HCT116 (cell line): ENCODE results near the gene NUP153. TPM values are rescaled to one million over a fixed set of nuclear protein-coding genes. Genes with fewer than 3 reads are reported as not detected.
"Not testable (repeated sequence)": the region's sequence is repeated elsewhere in the genome, so short reads cannot be mapped to it uniquely, and the experiment has no call there.

Experiments used
- ATAC-seq: fragments of 200-7000 bp; cut with Tn5 transposase; 2 replicates; pipeline ENCODE4 v1.9.1; 2020; ENCODE audit warnings: mild to moderate bottlenecking, moderate library complexity
- BruUV-seq: library from RNA; stranded (reverse); fragments of 400-500 nt; replicated peaks from 2 replicates; lab custom pipeline; 2021; lab: Mats Ljungman, UMichigan
- CTCF ChIA-PET: fragments of 300-600 bp; sonication (Branson Sonifier 250); formaldehyde crosslinking; loops from one replicate; lab custom pipeline; 2021; ENCODE audit warnings: antibody characterized with exemption; lab: Charles Lee
- POLR2A ChIA-PET: fragments of 300-600, 350-600 bp; sonication (Branson Sonifier 250); formaldehyde crosslinking; loops from one replicate; lab custom pipeline; 2021; ENCODE audit warnings: antibody characterized with exemption; lab: Charles Lee
- RAD21 ChIA-PET, 2 experiments: fragments of 300-600 bp; sonication (Branson Sonifier 250); formaldehyde crosslinking; loops; one replicate each; lab custom pipeline; 2023; ENCODE audit warnings: low total read pairs in 2 of 2; ENCODE audit not compliant: uncharacterized antibody in 2 of 2, unreplicated experiment in 2 of 2, low non-redundant PET in 1 of 2; lab: Charles Lee
- DNase-seq: peaks from one replicate; pipeline ENCODE4 v3.0.0-alpha.2; 2010; ENCODE audit warnings: low read depth, low spot score
- H2AFZ ChIP-seq: fragments of 200-600 bp; shearing (Covaris generic), sonication (generic); 2 replicates; pipeline ENCODE4 v1.6.1; 2017; ENCODE audit warnings: low read depth, mixed run types, mixed read lengths, antibody characterized with exemption, low read length; ENCODE audit not compliant: poor library complexity, severe bottlenecking
- H3K27ac ChIP-seq: 2 replicates; pipeline ENCODE4 v1.5.1; 2012; ENCODE audit warnings: low read depth, low read length
- H3K27me3 ChIP-seq: fragments of 200-600 bp; sonication (generic); 2 replicates; pipeline ENCODE4 v1.6.1; 2016; ENCODE audit warnings: mixed run types, low read length, mixed read lengths; ENCODE audit not compliant: insufficient read depth
- H3K36me3 ChIP-seq, 2 experiments: fragments of 200-500 bp in 1 of 2; fragments of 200-600 bp in 1 of 2; sonication (Bioruptor generic) in 1 of 2; sonication (generic) in 1 of 2; 2 replicates each; pipeline versions ENCODE4 v1.5.1 to v1.6.1; 2014 to 2016; ENCODE audit warnings: low read length in 2 of 2, inconsistent platforms in 1 of 2, mixed read lengths in 1 of 2, mixed run types in 1 of 2; ENCODE audit not compliant: insufficient read depth in 2 of 2, control insufficient read depth in 1 of 2
- H3K4me1 ChIP-seq, 2 experiments: fragments of 200-600 bp in 1 of 2; sonication (generic) in 1 of 2; 2 replicates each; pipeline versions ENCODE4 v1.5.1 to v1.6.1; 2012 to 2017; ENCODE audit warnings: low read length in 2 of 2, inconsistent platforms in 1 of 2, mild to moderate bottlenecking in 1 of 2, mixed read lengths in 1 of 2, mixed run types in 1 of 2, moderate library complexity in 1 of 2; ENCODE audit not compliant: insufficient read depth in 2 of 2, control insufficient read depth in 1 of 2
- H3K4me2 ChIP-seq: fragments of 200-600 bp; sonication (generic); 2 replicates; pipeline ENCODE4 v1.6.1; 2017; ENCODE audit warnings: mixed run types, low read length, mixed read lengths
- H3K4me3 ChIP-seq, 2 experiments: fragments of 200-600 bp in 1 of 2; sonication (generic) in 1 of 2; replicated peaks in 1 of 2; 2 replicates each; pipeline ENCODE4 v1.5.1; 2011 to 2016; ENCODE audit warnings: low read length in 2 of 2, control low read depth in 1 of 2, low read depth in 1 of 2, mild to moderate bottlenecking in 1 of 2, mixed read lengths in 1 of 2, mixed run types in 1 of 2
- H3K79me2 ChIP-seq: fragments of 200-600 bp; sonication (generic); 2 replicates; pipeline ENCODE4 v1.6.1; 2017; ENCODE audit warnings: mild to moderate bottlenecking, mixed run types, low read length, moderate library complexity, mixed read lengths; ENCODE audit not compliant: insufficient read depth
- H3K9ac ChIP-seq: fragments of 200-600 bp; sonication (generic); 2 replicates; pipeline ENCODE4 v1.6.1; 2016; ENCODE audit warnings: low read length, mixed read lengths
- H3K9me2 ChIP-seq: fragments of 200-600 bp; sonication (generic), shearing (Covaris generic); 2 replicates; pipeline ENCODE4 v1.6.1; 2017; ENCODE audit warnings: mixed run types, mild to moderate bottlenecking, moderate library complexity; ENCODE audit not compliant: insufficient read depth
- H3K9me3 ChIP-seq, 2 experiments: fragments of 200-500 bp in 1 of 2; fragments of 200-600 bp in 1 of 2; sonication (Bioruptor generic) in 1 of 2; sonication (generic) in 1 of 2; 2 replicates each; pipeline ENCODE4 v1.6.1; 2014 to 2017; ENCODE audit warnings: low read length in 2 of 2, mixed read lengths in 2 of 2, inconsistent platforms in 1 of 2, low read depth in 1 of 2, mild to moderate bottlenecking in 1 of 2, mixed run types in 1 of 2, moderate library complexity in 1 of 2; ENCODE audit not compliant: control insufficient read depth in 1 of 2, insufficient read depth in 1 of 2
- H4K20me1 ChIP-seq: fragments of 200-600 bp; sonication (generic), shearing (Covaris generic); 2 replicates; pipeline ENCODE4 v1.6.1; 2017; ENCODE audit warnings: mixed run types, mild to moderate bottlenecking, moderate library complexity; ENCODE audit not compliant: insufficient read depth
- ATF3 ChIP-seq: IDR thresholded peaks from 2 replicates; pipeline ENCODE4 v1.6.1; 2012
- CBX3 ChIP-seq: IDR thresholded peaks from 2 replicates; pipeline ENCODE4 v1.6.1; 2012; ENCODE audit warnings: low read depth
- CEBPB ChIP-seq: IDR thresholded peaks from 2 replicates; pipeline ENCODE4 v1.6.1; 2012; ENCODE audit warnings: low read depth
- CTCF ChIP-seq, 3 experiments: fragments of 200-600 bp in 1 of 3; sonication (generic) in 1 of 3; IDR thresholded peaks in 2 of 3; conservative IDR thresholded peaks in 1 of 3; 2 replicates each; pipeline ENCODE4 v1.5.1; 2012 to 2017; ENCODE audit warnings: low read depth in 2 of 3, low read length in 2 of 3, antibody characterized with exemption in 1 of 3, borderline replicate concordance in 1 of 3, control low read depth in 1 of 3, mild to moderate bottlenecking in 1 of 3, mixed read lengths in 1 of 3, mixed run types in 1 of 3, moderate library complexity in 1 of 3; ENCODE audit not compliant: insufficient read depth in 1 of 3
- EGR1 ChIP-seq: IDR thresholded peaks from 2 replicates; pipeline ENCODE4 v1.6.1; 2012; ENCODE audit warnings: low read depth
- EZH2 ChIP-seq: fragments of 200-600 bp; sonication (generic); IDR thresholded peaks from 2 replicates; pipeline ENCODE4 v1.6.1; 2017; ENCODE audit warnings: antibody characterized with exemption, mixed run types
- EZH2phosphoT487 ChIP-seq: fragments of 200-600 bp; IDR thresholded peaks from 2 replicates; pipeline ENCODE4 v1.6.1; 2018; ENCODE audit warnings: antibody characterized with exemption, borderline replicate concordance
- FOSL1 ChIP-seq: IDR thresholded peaks from 2 replicates; pipeline ENCODE4 v1.6.1; 2012; ENCODE audit warnings: low read depth
- JUND ChIP-seq: IDR thresholded peaks from 2 replicates; pipeline ENCODE4 v1.6.1; 2012
- MAX ChIP-seq: IDR thresholded peaks from 2 replicates; pipeline ENCODE4 v1.6.1; 2012
- POLR2A ChIP-seq: IDR thresholded peaks from 2 replicates; pipeline ENCODE4 v1.7.0; 2011; ENCODE audit warnings: borderline replicate concordance; ENCODE audit not compliant: insufficient read depth, insufficient read length; ENCODE audit errors: extremely low read depth
- REST ChIP-seq: IDR thresholded peaks from 2 replicates; pipeline ENCODE4 v1.6.1; 2012; ENCODE audit warnings: low read depth
- SIN3A ChIP-seq: IDR thresholded peaks from 2 replicates; pipeline ENCODE4 v1.6.1; 2012; ENCODE audit warnings: low read depth
- SP1 ChIP-seq: IDR thresholded peaks from 2 replicates; pipeline ENCODE4 v1.6.1; 2012; ENCODE audit warnings: low read depth
- SRF ChIP-seq: IDR thresholded peaks from 2 replicates; pipeline ENCODE4 v1.6.1; 2012; ENCODE audit warnings: low read depth
- TCF7L2 ChIP-seq: IDR thresholded peaks from 2 replicates; pipeline ENCODE4 v1.7.0; 2011; ENCODE audit warnings: borderline replicate concordance, inconsistent platforms; ENCODE audit not compliant: insufficient read depth, insufficient read length; ENCODE audit errors: extremely low read depth
- YY1 ChIP-seq: IDR thresholded peaks from 2 replicates; pipeline ENCODE4 v1.6.1; 2011; ENCODE audit warnings: low read length, low read depth, moderate library complexity, mild to moderate bottlenecking; ENCODE audit not compliant: insufficient replicate concordance; ENCODE audit errors: extremely low read depth
- ZFX ChIP-seq: fragments of 450-650 bp; IDR thresholded peaks from 2 replicates; pipeline ENCODE4 v1.6.1; 2017
- ZNF274 ChIP-seq: fragments of 200-500 bp; sonication (Bioruptor generic); IDR thresholded peaks from 2 replicates; pipeline ENCODE4 v1.6.1; 2014; ENCODE audit warnings: mild to moderate bottlenecking, low read depth, low read length, inconsistent platforms
- intact Hi-C: fragments of 100-400 bp; cut with micrococcal nuclease; formaldehyde crosslinking; loops from 2 replicates; pipeline ENCODE4 v1.10.0; 2022
- total RNA-seq: library from RNA; stranded (reverse); gene quantifications from one replicate; pipeline ENCODE4 v1.2.1, GENCODE V29; 2021; ENCODE audit not compliant: unreplicated experiment

The NUP153 gene
- total RNA-seq, 1 experiment from 2014 or later, result 51.6 TPM

GRCh38 chr6:17709476-17709875 lies 2.8 kb upstream of the NUP153 start:
- H3K4me2 ChIP-seq, result no peak overlapping the region
- H3K79me2 ChIP-seq, result peaks cover 23% of the 10 kb centered on the region
- H3K27me3 ChIP-seq, result no peaks in the 10 kb centered on the region
- ChIA-PET POLR2A (no interaction called here), RAD21 (no interaction called here), CTCF (no interaction called here)
- peaks cover under 1% of the 10 kb centered on the region; the same call in 1 of the 2 replicates for H4K20me1 ChIP-seq
- ATAC-seq, result no peak
- H3K9me2 ChIP-seq, result no peaks in the 10 kb centered on the region
- peaks cover 11 to 24% of the 10 kb centered on the region in 2 experiments for H3K4me1 ChIP-seq
- no peak overlapping the region for H2AFZ ChIP-seq
- no peak for DNase-seq
- intact Hi-C loops, result no loop called here
- no peak overlapping the region for H3K9ac ChIP-seq
- H3K9me3 ChIP-seq, result no peaks in the 10 kb centered on the region
- H3K4me3 ChIP-seq, result no peak overlapping the region
- no TSS peak for BruUV-seq
- no peaks in the 10 kb centered on the region for H3K36me3 ChIP-seq
- no peak overlapping the region for H3K27ac ChIP-seq
- TF ChIP-seq EGR1 (no peak), ZNF274 (no peak), CTCF (IDR thresholded peaks at IDR 0.05 in 2 of 3, conservative IDR thresholded peaks at IDR 0.05 in 1 of 3; ENCODE audit: borderline replicate concordance in 1 of 3, insufficient read depth in 1 of 3, low read depth in 2 of 3, low read length in 2 of 3) (no peak), FOSL1 (no peak), CBX3 (no peak), ZFX (no peak), JUND (no peak), POLR2A (no peak), SIN3A (no peak), TCF7L2 (no peak), CEBPB (no peak), EZH2phosphoT487 (no peak), MAX (no peak), SRF (no peak), EZH2 (no peak), REST (no peak), YY1 (no peak), ATF3 (no peak), SP1 (no peak)

GRCh38 chr6:17708035-17708434 lies 1.3 kb upstream of the NUP153 start:
- ATAC-seq, H3K4me3 ChIP-seq, H3K9me2 ChIP-seq, H3K9me3 ChIP-seq, H3K27me3 ChIP-seq, H3K4me2 ChIP-seq, intact Hi-C loops, H3K36me3 ChIP-seq, H3K27ac ChIP-seq, CTCF ChIA-PET, H2AFZ ChIP-seq, H4K20me1 ChIP-seq, RAD21 ChIA-PET, BruUV-seq, H3K9ac ChIP-seq, POLR2A ChIA-PET, DNase-seq: not testable (repeated sequence)
- Histone ChIP-seq H3K79me2 (peaks cover 37% of the 10 kb centered on the region), H3K4me1 (peaks cover 20 to 27% of the 10 kb centered on the region in 2 experiments)
